ENCODE data around the gene FOSL1. TPM values are rescaled to one million over a fixed set of nuclear protein-coding genes. Genes with fewer than 3 reads are reported as not detected.

The FOSL1 gene
- total and polyA plus RNA-seq, 2 donors (not counting 3 experiments of a cell fraction or from before 2014, with no cell fraction given): 18.1 to 53.8 TPM

- Histone ChIP-seq H2AFZ (ENCODE audit: low read depth, low read length) (no peak overlapping the region), H3K27me3 (ENCODE audit: control insufficient read depth in 2 of 2, insufficient read depth in 2 of 2, low read length in 2 of 2) (no peaks in the 10 kb centered on the region), H3K9me1 (replicated peaks; ENCODE audit: control insufficient read depth, extremely low read depth, insufficient read depth, low read length) (no peaks in the 10 kb centered on the region), H3K4me2 (ENCODE audit: insufficient read depth, low read length) (no peak overlapping the region), H3K4me1 (ENCODE audit: control insufficient read depth, extremely low read depth, insufficient read depth, low read length) (peaks cover 7% of the 10 kb centered on the region), H3K4me3 (replicated peaks in 1 of 3; ENCODE audit: insufficient read depth in 1 of 3, low read depth in 1 of 3, low read length in 3 of 3) (no peak overlapping the region), H3K9ac (replicated peaks; ENCODE audit: extremely low read depth, insufficient read depth, low read length) (no peak overlapping the region), H3K27ac (ENCODE audit: insufficient read depth, low read depth, low read length) (no peak overlapping the region), H3K9me3 (replicated peaks; ENCODE audit: control insufficient read depth, insufficient read depth, low read length) (no peaks in the 10 kb centered on the region), H3K36me3 (ENCODE audit: control insufficient read depth in 2 of 2, extremely low read depth in 1 of 2, insufficient read depth in 2 of 2, low read length in 2 of 2) (no peaks in the 10 kb centered on the region), H3K79me2 (ENCODE audit: control insufficient read depth, insufficient read depth, low read length) (no peaks in the 10 kb centered on the region), H4K20me1 (replicated peaks; ENCODE audit: control insufficient read depth, extremely low read depth, insufficient read depth, low read length) (no peaks in the 10 kb centered on the region)
- FAIRE-seq: no peak
- dilution Hi-C loops (cut with MboI; ENCODE audit: extremely low pct_ligation_motif_present, low sequenced_read_pairs) (no loop called here), intact Hi-C loops (cut with micrococcal nuclease) (no loop called here)
- no peak for DNase-seq (ENCODE audit: low read depth, low spot score)
- CTCF ChIA-PET: no interaction called here
- BruUV-seq (replicated peaks): no TSS peak
- TF ChIP-seq FOS (IDR thresholded peaks at IDR 0.05; ENCODE audit: borderline replicate concordance, insufficient read depth, low read length) (no peak), POLR2A (IDR thresholded peaks at IDR 0.05; ENCODE audit: low read depth, low read length) (no peak), MAX (IDR thresholded peaks at IDR 0.05; ENCODE audit: insufficient read depth, insufficient read length) (no peak), POLR2AphosphoS5 (IDR thresholded peaks at IDR 0.05; ENCODE audit: insufficient read depth, low read depth, low read length) (no peak), JUN (IDR thresholded peaks at IDR 0.05; ENCODE audit: borderline replicate concordance, insufficient read depth, insufficient read length, low read depth) (no peak), CTCF (IDR thresholded peaks at IDR 0.05; ENCODE audit: extremely low read depth in 1 of 2, insufficient read depth in 1 of 2, low read depth in 1 of 2, low read length in 2 of 2) (no peak)
- POLR2A ChIA-PET: no interaction called here
Measured at GRCh38 chr11:65944767-65945166, 44.6 kb upstream of the FOSL1 start.

DNA sequence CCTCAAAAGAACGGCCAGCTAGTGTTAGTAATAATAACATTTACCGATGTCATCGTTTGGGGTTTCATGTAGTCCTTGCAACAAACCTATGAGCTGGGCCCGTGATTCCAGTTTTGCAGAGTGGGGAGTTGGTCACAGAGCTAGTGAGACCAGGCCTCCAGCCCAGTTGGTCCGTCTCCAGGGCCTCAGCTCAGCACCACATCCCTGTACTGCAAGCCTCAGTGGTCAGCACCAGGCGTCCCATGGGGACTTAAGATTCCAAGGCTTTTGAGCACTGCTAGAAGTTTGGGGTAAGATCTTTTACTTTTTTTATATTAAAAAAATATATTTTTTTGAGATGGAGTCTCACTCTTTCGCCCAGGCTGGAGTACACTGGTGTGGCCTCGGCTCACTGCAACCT is 44.0 kb upstream of the FOSL1 start:
- intact Hi-C loops (cut with micrococcal nuclease): no loop called here

More for the DNA sequence above, 44.0 kb upstream of the FOSL1 start:
- H4K20me1 ChIP-seq (replicated peaks; ENCODE audit: control insufficient read depth, extremely low read depth, insufficient read depth, low read length): no peaks in the 10 kb centered on the region
- H3K4me1 ChIP-seq (ENCODE audit: control insufficient read depth, extremely low read depth, insufficient read depth, low read length): peaks cover 7% of the 10 kb centered on the region
- CTCF ChIA-PET: interaction anchor here (1.0 kb wide), 1 partner anchor 53 kb away, joined by 3 read pairs; no protein-coding TSS in a partner anchor
- no peak overlapping the region for H3K4me2 ChIP-seq (ENCODE audit: insufficient read depth, low read length)
- no peaks in the 10 kb centered on the region for H3K9me3 ChIP-seq (replicated peaks; ENCODE audit: control insufficient read depth, insufficient read depth, low read length)
- no peak overlapping the region for H2AFZ ChIP-seq (ENCODE audit: low read depth, low read length)
- no peaks in the 10 kb centered on the region for H3K36me3 ChIP-seq (ENCODE audit: control insufficient read depth in 2 of 2, extremely low read depth in 1 of 2, insufficient read depth in 2 of 2, low read length in 2 of 2)
- POLR2A ChIA-PET: no interaction called here
- TF ChIP-seq MYC (IDR thresholded peaks at IDR 0.05; ENCODE audit: low read depth, low read length): no peak
- TF ChIP-seq GATA2 (IDR thresholded peaks at IDR 0.05; ENCODE audit: insufficient read depth, insufficient read length, low read depth, low read length): no peak
- TF ChIP-seq POLR2A (IDR thresholded peaks at IDR 0.05; ENCODE audit: low read depth, low read length): no peak
- no peak for TF ChIP-seq EZH2 (IDR thresholded peaks at IDR 0.05; ENCODE audit: borderline replicate concordance, low read depth, low read length, severe bottlenecking)
- TF ChIP-seq CTCF (IDR thresholded peaks at IDR 0.05; ENCODE audit: extremely low read depth in 1 of 2, insufficient read depth in 1 of 2, low read depth in 1 of 2, low read length in 2 of 2): no peak
- no peak for TF ChIP-seq JUN (IDR thresholded peaks at IDR 0.05; ENCODE audit: borderline replicate concordance, insufficient read depth, insufficient read length, low read depth)
- TF ChIP-seq POLR2AphosphoS5 (IDR thresholded peaks at IDR 0.05; ENCODE audit: insufficient read depth, low read depth, low read length): no peak
- TF ChIP-seq MAX (IDR thresholded peaks at IDR 0.05; ENCODE audit: insufficient read depth, insufficient read length): no peak
- no peak for TF ChIP-seq FOS (IDR thresholded peaks at IDR 0.05; ENCODE audit: borderline replicate concordance, insufficient read depth, low read length)
- H3K27me3 ChIP-seq (ENCODE audit: control insufficient read depth in 2 of 2, insufficient read depth in 2 of 2, low read length in 2 of 2): no peaks in the 10 kb centered on the region
- H3K9me1 ChIP-seq (replicated peaks; ENCODE audit: control insufficient read depth, extremely low read depth, insufficient read depth, low read length): no peaks in the 10 kb centered on the region
- DNase-seq (ENCODE audit: low read depth, low spot score) (no peak), FAIRE-seq (no peak)
- no peaks in the 10 kb centered on the region for H3K79me2 ChIP-seq (ENCODE audit: control insufficient read depth, insufficient read depth, low read length)
- no TSS peak for BruUV-seq (replicated peaks)
- H3K4me3 ChIP-seq (replicated peaks in 1 of 3; ENCODE audit: insufficient read depth in 1 of 3, low read depth in 1 of 3, low read length in 3 of 3): no peak overlapping the region
- no peak overlapping the region for H3K27ac ChIP-seq (ENCODE audit: insufficient read depth, low read depth, low read length)
- H3K9ac ChIP-seq (replicated peaks; ENCODE audit: extremely low read depth, insufficient read depth, low read length): no peak overlapping the region
- dilution Hi-C loops (cut with MboI; ENCODE audit: extremely low pct_ligation_motif_present, low sequenced_read_pairs): no loop called here

All from endothelial cell of umbilical vein (primary cell).